K562 (cell line): ENCODE data around the gene HOXB6. TPM values are rescaled to one million over a fixed set of nuclear protein-coding genes. Genes with fewer than 3 reads are reported as not detected.

Source experiments
- ADNP ChIP-seq: fragments of 200-800 bp; sonication (Bioruptor generic); IDR thresholded peaks from 2 replicates; pipeline ENCODE4 v1.6.1; 2016; ENCODE audit warnings: missing genetic modification characterization, missing compliant biosample characterization
- CBX1 ChIP-seq: sonication (generic); IDR thresholded peaks from 2 replicates; pipeline ENCODE4 v1.6.1; 2016; ENCODE audit warnings: antibody characterized with exemption, low read depth, mild to moderate bottlenecking
- CCAR2 ChIP-seq: fragments of 200-400 bp; formaldehyde crosslinking; IDR thresholded peaks from 2 replicates; pipeline ENCODE4 v1.6.1; 2017; ENCODE audit warnings: mild to moderate bottlenecking, low read depth, low read length
- CHD2 ChIP-seq: IDR thresholded peaks from 2 replicates; pipeline ENCODE4 v1.6.1; 2011; ENCODE audit warnings: low read depth, low read length
- CHD4 ChIP-seq: fragments of 200-600 bp; sonication (generic); IDR thresholded peaks from 3 replicates; pipeline ENCODE4 v1.6.1; 2012; ENCODE audit warnings: low read depth, mild to moderate bottlenecking, mixed read lengths, low read length, inconsistent platforms; ENCODE audit not compliant: insufficient read depth, insufficient replicate concordance, poor library complexity, severe bottlenecking
- CREM ChIP-seq: IDR thresholded peaks from 2 replicates; pipeline ENCODE4 v1.6.1; 2014; ENCODE audit warnings: antibody characterized with exemption, low read depth
- DLX4 ChIP-seq: fragments of 250-450 bp; sonication (Bioruptor Pico); IDR thresholded peaks from 2 replicates; pipeline ENCODE4 v1.6.1; 2021; ENCODE audit warnings: mild to moderate bottlenecking
- ETV1 ChIP-seq: fragments of 450-650 bp; conservative IDR thresholded peaks from 2 replicates; pipeline ENCODE4 v1.6.1; 2016; ENCODE audit warnings: missing genetic modification characterization, control low read depth, low read depth, missing compliant biosample characterization
- EZH2 ChIP-seq: IDR thresholded peaks from 2 replicates; pipeline ENCODE4 v1.6.1; 2012; ENCODE audit warnings: low read depth, mild to moderate bottlenecking, inconsistent platforms, low read length, borderline replicate concordance
- FOXK2 ChIP-seq, 2 experiments: fragments of 450-650 bp; IDR thresholded peaks in 1 of 2; conservative IDR thresholded peaks in 1 of 2; 2 replicates each; pipeline ENCODE4 v1.6.1; 2016; ENCODE audit warnings: low read depth in 2 of 2, mild to moderate bottlenecking in 1 of 2
- GATAD2A ChIP-seq: fragments of 450-650 bp; IDR thresholded peaks from 2 replicates; pipeline ENCODE4 v1.6.1; 2017
- PHF20 ChIP-seq: fragments of 450-650 bp; IDR thresholded peaks from 2 replicates; pipeline ENCODE4 v1.6.1; 2018; ENCODE audit not compliant: partially characterized antibody
- PTBP1 ChIP-seq: fragments of 200-400 bp; formaldehyde crosslinking; IDR thresholded peaks from 2 replicates; pipeline ENCODE4 v1.6.1; 2017; ENCODE audit warnings: low read depth, low read length
- RAD21 ChIP-seq, 2 experiments: fragments of 250-450 bp in 1 of 2; fragments of 450-650 bp in 1 of 2; sonication (Bioruptor Pico) in 1 of 2; formaldehyde crosslinking in 1 of 2; IDR thresholded peaks in 1 of 2; conservative IDR thresholded peaks in 1 of 2; 2 replicates each; pipeline versions ENCODE4 v1.4.0 to v1.8.0; 2020 to 2022; ENCODE audit warnings: mild to moderate bottlenecking in 2 of 2, moderate library complexity in 1 of 2
- RBM15 ChIP-seq: fragments of 200-400 bp; formaldehyde crosslinking; IDR thresholded peaks from 2 replicates; pipeline ENCODE4 v1.6.1; 2018; ENCODE audit warnings: mild to moderate bottlenecking, low read length, moderate library complexity; ENCODE audit not compliant: insufficient read depth
- SMAD1 ChIP-seq: fragments of 150-350 bp; IDR thresholded peaks from 2 replicates; pipeline ENCODE4 v1.6.1; 2014; ENCODE audit warnings: low read length, low read depth; ENCODE audit not compliant: partially characterized antibody
- TBP ChIP-seq: optimal IDR thresholded peaks from 2 replicates; pipeline ENCODE3; 2011; ENCODE audit warnings: low read depth, low read length, improper control_type of control experiment
- ZC3H8 ChIP-seq: fragments of 450-650 bp; IDR thresholded peaks from 2 replicates; pipeline ENCODE4 v1.6.1; 2017
- ZNF134 ChIP-seq: fragments of 250-450 bp; sonication (Bioruptor Pico); conservative IDR thresholded peaks from 2 replicates; pipeline ENCODE4 v1.4.0; 2020
- ZNF184 ChIP-seq: sonication (generic); formaldehyde crosslinking; IDR thresholded peaks from 2 replicates; pipeline ENCODE4 v1.5.0; 2020; ENCODE audit warnings: missing genetic modification reagents
- ZSCAN29 ChIP-seq: fragments of 450-650 bp; IDR thresholded peaks from 2 replicates; pipeline ENCODE4 v1.6.1; 2017
- polyA plus RNA-seq, 8 experiments: library from polyadenylated mRNA; depleted of rRNA in 4 of 8; stranded (reverse) in 5 of 8; unstranded in 3 of 8; fragments of >200 nt; fragmentation: Nextera tagmentation in 2 of 8; fragmentation: Illumina TruSeq in 1 of 8; extraction: Ambion mirVana in 2 of 8; extraction: Trizol in 1 of 8; gene quantifications; 2 replicates each; pipeline versions ENCODE4 v1.2.1 to v1.2.3, GENCODE V29; 2011 to 2014; ENCODE audit warnings: inconsistent platforms in 1 of 8, missing spikeins in 1 of 8
- total RNA-seq, 7 experiments: library from RNA; depleted of rRNA in 6 of 7; stranded (reverse); fragments of >200 nt in 6 of 7; fragmentation: Illumina TruSeq in 2 of 7; extraction: Trizol in 2 of 7; gene quantifications; 2 replicates each; pipeline versions ENCODE4 v1.2.1 to v1.2.3, GENCODE V29; 2011 to 2021; ENCODE audit warnings: low replicate concordance in 1 of 7
- TF ChIP-seq, protein P1 (sequence below), 2 experiments: IDR thresholded peaks in 1 of 2; conservative IDR thresholded peaks in 1 of 2; 2 replicates each; pipeline ENCODE4 v1.6.1; 2016; ENCODE audit warnings: low read depth in 2 of 2, mild to moderate bottlenecking in 1 of 2, missing compliant biosample characterization in 1 of 2, missing genetic modification characterization in 1 of 2, moderate library complexity in 1 of 2
- TF ChIP-seq, protein P2 (sequence below), 2 experiments: fragments of 250-450 bp in 1 of 2; fragments of 450-650 bp in 1 of 2; sonication (Bioruptor Pico) in 1 of 2; IDR thresholded peaks; 2 replicates each; pipeline versions ENCODE4 v1.6.1 to v1.8.0; 2016 to 2021; ENCODE audit warnings: mild to moderate bottlenecking in 2 of 2, moderate library complexity in 2 of 2, missing compliant biosample characterization in 1 of 2, missing genetic modification characterization in 1 of 2

Gene HOXB6
- total and polyA plus RNA-seq, 9 of the 15 experiments (the other 6 are each of a cell fraction or from before 2014, with no cell fraction given), result 1.2 to 14.8 (median 4.9) TPM

- TF ChIP-seq, protein P1, sequence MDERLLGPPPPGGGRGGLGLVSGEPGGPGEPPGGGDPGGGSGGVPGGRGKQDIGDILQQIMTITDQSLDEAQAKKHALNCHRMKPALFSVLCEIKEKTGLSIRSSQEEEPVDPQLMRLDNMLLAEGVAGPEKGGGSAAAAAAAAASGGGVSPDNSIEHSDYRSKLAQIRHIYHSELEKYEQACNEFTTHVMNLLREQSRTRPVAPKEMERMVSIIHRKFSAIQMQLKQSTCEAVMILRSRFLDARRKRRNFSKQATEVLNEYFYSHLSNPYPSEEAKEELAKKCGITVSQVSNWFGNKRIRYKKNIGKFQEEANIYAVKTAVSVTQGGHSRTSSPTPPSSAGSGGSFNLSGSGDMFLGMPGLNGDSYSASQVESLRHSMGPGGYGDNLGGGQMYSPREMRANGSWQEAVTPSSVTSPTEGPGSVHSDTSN (CRISPR knock-in tag; IDR thresholded peaks at IDR 0.05; ENCODE audit: low read depth), result no peak
- TF ChIP-seq, protein P1 (tag; conservative IDR thresholded peaks at IDR 0.05; ENCODE audit: low read depth), result no peak
- TF ChIP-seq ADNP (peak; percentile 89), CHD2 (no peak), EZH2 (no peak), DLX4 (no peak), CBX1 (peak; percentile 66; the same call in 1 of the 2 replicates), ETV1 (tag) (no peak), PHF20 (peak; percentile 26), FOXK2 (conservative IDR thresholded peaks at IDR 0.05 in 1 of 2, IDR thresholded peaks at IDR 0.05 in 1 of 2; ENCODE audit: low read depth in 2 of 2) (no peak), ZNF184 (no peak), CHD4 (peak; percentile 89), ZNF134 (no peak), ZC3H8 (no peak), RBM15 (no peak), PTBP1 (0 out of 2 replicates have a peak, but pooled peaks have one; percentile 68), RAD21 (CRISPR knock-in tag; conservative IDR thresholded peaks at IDR 0.05 in 1 of 2, IDR thresholded peaks at IDR 0.05 in 1 of 2) (no peak), SMAD1 (no peak), TBP (no peak), CCAR2 (no peak), ZSCAN29 (no peak), CREM (no peak), GATAD2A (no peak)
- TF ChIP-seq, protein P2, sequence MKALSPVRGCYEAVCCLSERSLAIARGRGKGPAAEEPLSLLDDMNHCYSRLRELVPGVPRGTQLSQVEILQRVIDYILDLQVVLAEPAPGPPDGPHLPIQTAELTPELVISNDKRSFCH (CRISPR knock-in tag; IDR thresholded peaks at IDR 0.05), result no peak
- TF ChIP-seq, protein P2 (tag; IDR thresholded peaks at IDR 0.05), result 0 out of 2 replicates have a peak, but pooled peaks have one; percentile 22
Observed at GRCh38 chr17:48647963-48648245, 43.1 kb upstream of the HOXB6 start (continued).
